ENCODE data around the gene COBL. TPM values are rescaled to one million over a fixed set of nuclear protein-coding genes. Genes with fewer than 3 reads are reported as not detected.

The COBL gene
- total and polyA plus RNA-seq, 10 of the 15 experiments (the other 5 are each of a cell fraction or from before 2014, with no cell fraction given) = 0.21 TPM; not detected in 9

GRCh38 chr7:51318001-51318400 lies 1.4 kb upstream of the COBL start:
- POLR2A ChIA-PET = no interaction called here
- 68% methylated on average over 9 of the region's 9 CpGs for WGBS (ENCODE audit: insufficient coverage, insufficient replicate concordance, low lambda C conversion rate, missing lambda C conversion rate)
- no peaks in the 10 kb centered on the region for H3K9me3 ChIP-seq (replicated peaks; ENCODE audit: control insufficient read depth, insufficient read depth, low read length)
- TF ChIP-seq TARDBP (IDR thresholded peaks at IDR 0.05; ENCODE audit: borderline replicate concordance) (no peak), ZNF592 (IDR thresholded peaks at IDR 0.05) (no peak), PAX8 (IDR thresholded peaks at IDR 0.05) (no peak), NRF1 (conservative IDR thresholded peaks at IDR 0.05; ENCODE audit: low read depth, low read length) (no peak), ASH2L (IDR thresholded peaks at IDR 0.05; ENCODE audit: borderline replicate concordance, low read depth) (no peak), CHD2 (IDR thresholded peaks at IDR 0.05; ENCODE audit: borderline replicate concordance, low read depth, low read length) (no peak), RAD21 (IDR thresholded peaks at IDR 0.05; ENCODE audit: insufficient read depth, low read depth, low read length) (no peak), RB1 (IDR thresholded peaks at IDR 0.05; ENCODE audit: borderline replicate concordance) (no peak), BACH1 (IDR thresholded peaks at IDR 0.05; ENCODE audit: borderline replicate concordance) (no peak), KDM1A (IDR thresholded peaks at IDR 0.05; ENCODE audit: borderline replicate concordance) (no peak), NBN (IDR thresholded peaks at IDR 0.05) (no peak), ZBTB33 (IDR thresholded peaks at IDR 0.05) (no peak), FOXM1 (IDR thresholded peaks at IDR 0.05; ENCODE audit: low read depth, low read length) (no peak), BCL3 (IDR thresholded peaks at IDR 0.05; ENCODE audit: borderline replicate concordance, insufficient read depth, low read depth, low read length, poor library complexity, severe bottlenecking) (no peak), ZNF217 (IDR thresholded peaks at IDR 0.05) (no peak), KLF5 (IDR thresholded peaks at IDR 0.05; ENCODE audit: partially characterized antibody) (no peak), MYC (IDR thresholded peaks at IDR 0.05; ENCODE audit: insufficient read depth, insufficient read length, insufficient replicate concordance, low read length, severe bottlenecking) (no peak), MTA3 (IDR thresholded peaks at IDR 0.05; ENCODE audit: borderline replicate concordance, low read length) (no peak)
- intact Hi-C loops (cut with micrococcal nuclease; ENCODE audit: unreplicated experiment) = no loop called here
- H3K9ac ChIP-seq (ENCODE audit: control insufficient read depth, insufficient read depth, low read length) = no peak overlapping the region
- peaks cover 3% of the 10 kb centered on the region in 2 experiments; a peak in 3 of 4 replicates for H3K27me3 ChIP-seq (replicated peaks in 1 of 2; ENCODE audit: control insufficient read depth in 2 of 2, insufficient read depth in 2 of 2, low read length in 1 of 2)
- H3K4me3 ChIP-seq = no peak overlapping the region
- CTCF ChIA-PET = no interaction called here
- H4K20me1 ChIP-seq (ENCODE audit: control insufficient read depth, insufficient read depth) = no peaks in the 10 kb centered on the region
- no peak for ATAC-seq
- RAD21 ChIA-PET (ENCODE audit: unreplicated experiment) = no interaction called here
- no peak overlapping the region for H3K4me2 ChIP-seq (ENCODE audit: control insufficient read depth, insufficient read depth)
- H3K4me1 ChIP-seq (ENCODE audit: control insufficient read depth, insufficient read depth, low read length) = no peaks in the 10 kb centered on the region
- no peak overlapping the region for H2AFZ ChIP-seq (ENCODE audit: control insufficient read depth, low read depth, low read length)
- H3K36me3 ChIP-seq (ENCODE audit: control insufficient read depth in 2 of 2, insufficient read depth in 2 of 2, low read length in 1 of 2) = no peaks in the 10 kb centered on the region
- no peak for DNase-seq (ENCODE audit: low read depth, low spot score)
- in situ Hi-C loops (cut with MboI) = no loop called here
- H3K27ac ChIP-seq (ENCODE audit: control insufficient read depth, insufficient read depth) = no peak overlapping the region
- H3K79me2 ChIP-seq (ENCODE audit: control insufficient read depth, insufficient read depth, low read length) = no peaks in the 10 kb centered on the region
- no TSS peak for BruUV-seq (replicated peaks)
- SMC1A ChIA-PET (ENCODE audit: uncharacterized antibody, unreplicated experiment) = no interaction called here
- no peak for FAIRE-seq

All from GM12878 (cell line).